Esophagus squamous epithelium (tissue), 4 donors: Measurements from ENCODE around the gene PIM1.

Experiments used
- CTCF ChIP-seq, 6 experiments: fragments of 450-650 bp in 4 of 6; fragments of 200-600 bp in 2 of 6; sonication (generic) in 2 of 6; IDR thresholded peaks; one replicate each; pipeline ENCODE4 v1.5.1; 2016 to 2019; ENCODE audit warnings: antibody characterized with exemption in 6 of 6, mild to moderate bottlenecking in 4 of 6, moderate library complexity in 4 of 6
- POLR2A ChIP-seq, 4 donors: fragments of 450-650 bp; IDR thresholded peaks; one replicate each; pipeline ENCODE4 v1.6.1; 2017; ENCODE audit warnings: antibody characterized with exemption in 4 of 4, mild to moderate bottlenecking in 4 of 4, moderate library complexity in 3 of 4

GRCh38 chr6:37222125-37222967 is 52.4 kb downstream of the PIM1 start:
- TF ChIP-seq POLR2A (IDR thresholded peaks at IDR 0.05) (peak in 1 of 4 donors; percentile 21), CTCF (IDR thresholded peaks at IDR 0.05) (no peak)
